Measurements from ENCODE around the gene ACKR1. TPM values are rescaled to one million over a fixed set of nuclear protein-coding genes. Genes with fewer than 3 reads are reported as not detected.

ACKR1 gene
- total and polyA plus RNA-seq, 9 donors, result 0.94 to 3.2 (median 1.6) TPM

GRCh38 chr1:159187033-159187432 lies 17.6 kb upstream of the ACKR1 start:
- H3K4me1 ChIP-seq (ENCODE audit: control insufficient read depth, insufficient read depth, low read length), result peaks cover 3% of the 10 kb centered on the region
- no peak overlapping the region for H3K27ac ChIP-seq (ENCODE audit: low read length)
- H3K4me3 ChIP-seq (ENCODE audit: low read length), result no peak overlapping the region
- no peaks in the 10 kb centered on the region for H3K9me3 ChIP-seq (replicated peaks; ENCODE audit: control insufficient read depth, low read depth, low read length)
- WGBS (ENCODE audit: insufficient coverage), result 15% methylated on average over 2 of the region's 3 CpGs
- peaks cover 16% of the 10 kb centered on the region for H3K27me3 ChIP-seq (ENCODE audit: control insufficient read depth, insufficient read depth, low read length)
- no peak for DNase-seq
- no peaks in the 10 kb centered on the region for H3K36me3 ChIP-seq (ENCODE audit: control insufficient read depth, insufficient read depth, low read length)

GRCh38 chr1:159187647-159188374 lies 16.9 kb upstream of the ACKR1 start:
- DNase-seq, result peak; percentile 30
- Histone ChIP-seq H3K4me1 (ENCODE audit: control insufficient read depth, insufficient read depth, low read length) (peaks cover 3% of the 10 kb centered on the region), H3K9me3 (replicated peaks; ENCODE audit: control insufficient read depth, low read depth, low read length) (no peaks in the 10 kb centered on the region), H3K4me3 (ENCODE audit: low read length) (peak overlapping the region; percentile 34), H3K27me3 (ENCODE audit: control insufficient read depth, insufficient read depth, low read length) (peaks cover 16% of the 10 kb centered on the region), H3K27ac (ENCODE audit: low read length) (no peak overlapping the region), H3K36me3 (ENCODE audit: control insufficient read depth, insufficient read depth, low read length) (no peaks in the 10 kb centered on the region)
- WGBS (ENCODE audit: insufficient coverage), result 2% methylated on average over 9 of the region's 14 CpGs

- Histone ChIP-seq H3K36me3 (ENCODE audit: control insufficient read depth, insufficient read depth, low read length) (no peaks in the 10 kb centered on the region), H3K4me3 (ENCODE audit: low read length) (peak overlapping the region; percentile 34), H3K9me3 (replicated peaks; ENCODE audit: control insufficient read depth, low read depth, low read length) (no peaks in the 10 kb centered on the region), H3K27ac (ENCODE audit: low read length) (no peak overlapping the region), H3K4me1 (ENCODE audit: control insufficient read depth, insufficient read depth, low read length) (peaks cover 3% of the 10 kb centered on the region), H3K27me3 (ENCODE audit: control insufficient read depth, insufficient read depth, low read length) (peaks cover 16% of the 10 kb centered on the region)
- 0% methylated on average over 24 of the region's 24 CpGs for WGBS (ENCODE audit: insufficient coverage)
- DNase-seq, result peak; percentile 84
Observed at GRCh38 chr1:159188375-159188788, 16.3 kb upstream of the ACKR1 start.

- Histone ChIP-seq H3K27ac (ENCODE audit: low read length) (no peak overlapping the region), H3K9me3 (replicated peaks; ENCODE audit: control insufficient read depth, low read depth, low read length) (no peaks in the 10 kb centered on the region), H3K4me3 (ENCODE audit: low read length) (no peak overlapping the region), H3K27me3 (ENCODE audit: control insufficient read depth, insufficient read depth, low read length) (peaks cover 16% of the 10 kb centered on the region), H3K36me3 (ENCODE audit: control insufficient read depth, insufficient read depth, low read length) (no peaks in the 10 kb centered on the region), H3K4me1 (ENCODE audit: control insufficient read depth, insufficient read depth, low read length) (peaks cover 3% of the 10 kb centered on the region)
- 60% methylated on average over 1 of the region's 2 CpGs for WGBS (ENCODE audit: insufficient coverage)
- DNase-seq, result no peak
Observed at GRCh38 chr1:159190441-159190840, 14.2 kb upstream of the ACKR1 start.

- no peak for DNase-seq
- Histone ChIP-seq H3K4me3 (ENCODE audit: low read length) (no peak overlapping the region), H3K27ac (ENCODE audit: low read length) (no peak overlapping the region), H3K27me3 (ENCODE audit: control insufficient read depth, insufficient read depth, low read length) (peaks cover 2% of the 10 kb centered on the region), H3K36me3 (ENCODE audit: control insufficient read depth, insufficient read depth, low read length) (no peaks in the 10 kb centered on the region), H3K9me3 (replicated peaks; ENCODE audit: control insufficient read depth, low read depth, low read length) (no peaks in the 10 kb centered on the region), H3K4me1 (ENCODE audit: control insufficient read depth, insufficient read depth, low read length) (no peaks in the 10 kb centered on the region)
- 42% methylated on average over 3 of the region's 5 CpGs for WGBS (ENCODE audit: insufficient coverage)
Observed at GRCh38 chr1:159196543-159196942, 8.1 kb upstream of the ACKR1 start.

- no peaks in the 10 kb centered on the region for H3K9me3 ChIP-seq (replicated peaks; ENCODE audit: control insufficient read depth, low read depth, low read length)
- H3K27ac ChIP-seq (ENCODE audit: low read length), result no peak overlapping the region
- WGBS (ENCODE audit: insufficient coverage), result 30% methylated on average over 5 of the region's 12 CpGs
- H3K36me3 ChIP-seq (ENCODE audit: control insufficient read depth, insufficient read depth, low read length), result no peaks in the 10 kb centered on the region
- H3K4me3 ChIP-seq (ENCODE audit: low read length), result no peak overlapping the region
- H3K4me1 ChIP-seq (ENCODE audit: control insufficient read depth, insufficient read depth, low read length), result no peaks in the 10 kb centered on the region
- DNase-seq, result peak; percentile 79
- peaks cover 2% of the 10 kb centered on the region for H3K27me3 ChIP-seq (ENCODE audit: control insufficient read depth, insufficient read depth, low read length)
Observed at GRCh38 chr1:159197561-159198557, 6.8 kb upstream of the ACKR1 start.

GRCh38 chr1:159199901-159200300 lies 4.8 kb upstream of the ACKR1 start:
- DNase-seq, result no peak
- Histone ChIP-seq H3K36me3 (ENCODE audit: control insufficient read depth, insufficient read depth, low read length) (no peaks in the 10 kb centered on the region), H3K9me3 (replicated peaks; ENCODE audit: control insufficient read depth, low read depth, low read length) (no peaks in the 10 kb centered on the region), H3K4me1 (ENCODE audit: control insufficient read depth, insufficient read depth, low read length) (no peaks in the 10 kb centered on the region), H3K27ac (ENCODE audit: low read length) (no peak overlapping the region), H3K4me3 (ENCODE audit: low read length) (no peak overlapping the region), H3K27me3 (ENCODE audit: control insufficient read depth, insufficient read depth, low read length) (peaks cover 4% of the 10 kb centered on the region)
- 81% methylated on average over 5 of the region's 5 CpGs for WGBS (ENCODE audit: insufficient coverage)

- Histone ChIP-seq H3K9me3 (replicated peaks; ENCODE audit: control insufficient read depth, low read depth, low read length) (no peaks in the 10 kb centered on the region), H3K27ac (ENCODE audit: low read length) (no peak overlapping the region), H3K4me1 (ENCODE audit: control insufficient read depth, insufficient read depth, low read length) (no peaks in the 10 kb centered on the region), H3K27me3 (ENCODE audit: control insufficient read depth, insufficient read depth, low read length) (peaks cover 6% of the 10 kb centered on the region), H3K36me3 (ENCODE audit: control insufficient read depth, insufficient read depth, low read length) (no peaks in the 10 kb centered on the region), H3K4me3 (ENCODE audit: low read length) (no peak overlapping the region)
- 77% methylated on average over 9 of the region's 18 CpGs for WGBS (ENCODE audit: insufficient coverage)
- no peak for DNase-seq
Observed at GRCh38 chr1:159200769-159201168, 3.9 kb upstream of the ACKR1 start.

- H3K4me1 ChIP-seq (ENCODE audit: control insufficient read depth, insufficient read depth, low read length), result no peaks in the 10 kb centered on the region
- H3K36me3 ChIP-seq (ENCODE audit: control insufficient read depth, insufficient read depth, low read length), result no peaks in the 10 kb centered on the region
- no peak for DNase-seq
- no peaks in the 10 kb centered on the region for H3K9me3 ChIP-seq (replicated peaks; ENCODE audit: control insufficient read depth, low read depth, low read length)
- no peak overlapping the region for H3K4me3 ChIP-seq (ENCODE audit: low read length)
- H3K27me3 ChIP-seq (ENCODE audit: control insufficient read depth, insufficient read depth, low read length), result peaks cover 6% of the 10 kb centered on the region
- 39% methylated on average over 3 of the region's 5 CpGs for WGBS (ENCODE audit: insufficient coverage)
- H3K27ac ChIP-seq (ENCODE audit: low read length), result no peak overlapping the region
Observed at GRCh38 chr1:159201642-159202041, 3.0 kb upstream of the ACKR1 start.

- H3K4me1 ChIP-seq (ENCODE audit: control insufficient read depth, insufficient read depth, low read length), result no peaks in the 10 kb centered on the region
- no peak overlapping the region for H3K27ac ChIP-seq (ENCODE audit: low read length)
- WGBS (ENCODE audit: insufficient coverage), result 50% methylated on average over 2 of the region's 6 CpGs
- H3K27me3 ChIP-seq (ENCODE audit: control insufficient read depth, insufficient read depth, low read length), result peaks cover 15% of the 10 kb centered on the region
- no peak overlapping the region for H3K4me3 ChIP-seq (ENCODE audit: low read length)
- no peaks in the 10 kb centered on the region for H3K9me3 ChIP-seq (replicated peaks; ENCODE audit: control insufficient read depth, low read depth, low read length)
- H3K36me3 ChIP-seq (ENCODE audit: control insufficient read depth, insufficient read depth, low read length), result no peaks in the 10 kb centered on the region
- no peak for DNase-seq
Observed at GRCh38 chr1:159203610-159204009, 1.1 kb upstream of the ACKR1 start.

Data from muscle of leg (tissue), 11 donors.